Measurements from ENCODE around the gene TMTC3.
"Not testable (repeated sequence)": the region's sequence is repeated elsewhere in the genome, so short reads cannot be mapped to it uniquely, and the experiment has no call there.

The TMTC3 gene

GRCh38 chr12:88167384-88167783, 25.3 kb downstream of the TMTC3 start:
- DNase-seq, result no peak

- DNase-seq, result no peak
These were observed 30.8 kb downstream of the TMTC3 start for GRCh38 chr12:88172844-88173407.

- DNase-seq, result no peak
These were observed 33.4 kb downstream of the TMTC3 start for GRCh38 chr12:88175544-88175943.

GRCh38 chr12:88179436-88180014, 37.4 kb downstream of the TMTC3 start:
- DNase-seq, result no peak

- DNase-seq, result no peak
These were observed 39.8 kb downstream of the TMTC3 start for GRCh38 chr12:88181881-88182280.

GRCh38 chr12:88182416-88182815, 40.3 kb downstream of the TMTC3 start:
- no peak for DNase-seq

- DNase-seq, result no peak
These were observed 42.1 kb downstream of the TMTC3 start for GRCh38 chr12:88184196-88184595.

- DNase-seq, result no peak
These were observed 43.2 kb downstream of the TMTC3 start for GRCh38 chr12:88185279-88185678.

- DNase-seq, result no peak
These were observed 43.9 kb downstream of the TMTC3 start for GRCh38 chr12:88185988-88186387.

- no peak for DNase-seq
These were observed 45.5 kb downstream of the TMTC3 start for GRCh38 chr12:88187571-88187970.

GRCh38 chr12:88188180-88188579, 46.1 kb downstream of the TMTC3 start:
- no peak for DNase-seq

- DNase-seq, result no peak
These were observed 50.3 kb downstream of the TMTC3 start for GRCh38 chr12:88192426-88192825.

- DNase-seq, result no peak
These were observed 52.8 kb downstream of the TMTC3 start for GRCh38 chr12:88194868-88195267.

- DNase-seq, result no peak
These were observed 57.9 kb downstream of the TMTC3 start for GRCh38 chr12:88200029-88200428.

- no peak for DNase-seq
These were observed 60.4 kb downstream of the TMTC3 start for GRCh38 chr12:88202500-88202899.

- no peak for DNase-seq
These were observed 64.5 kb downstream of the TMTC3 start for GRCh38 chr12:88206601-88207000.

- no peak for DNase-seq
These were observed 66.0 kb downstream of the TMTC3 start for GRCh38 chr12:88207921-88208620.

- no peak for DNase-seq
These were observed 66.6 kb downstream of the TMTC3 start for GRCh38 chr12:88208661-88209060.

GRCh38 chr12:88210311-88210710, 68.2 kb downstream of the TMTC3 start:
- DNase-seq, result not testable (repeated sequence)

- no peak for DNase-seq
These were observed 76.2 kb downstream of the TMTC3 start for GRCh38 chr12:88218293-88218692.

GRCh38 chr12:88219861-88220260, 77.8 kb downstream of the TMTC3 start:
- DNase-seq, result no peak

GRCh38 chr12:88223519-88223918, 81.4 kb downstream of the TMTC3 start:
- no peak for DNase-seq

GRCh38 chr12:88225776-88226175, 83.7 kb downstream of the TMTC3 start:
- no peak for DNase-seq

GRCh38 chr12:88227263-88227662, 85.2 kb downstream of the TMTC3 start:
- DNase-seq, result no peak

GRCh38 chr12:88227871-88228270, 85.8 kb downstream of the TMTC3 start:
- no peak for DNase-seq
